ENCODE data around the gene SGMS2.

The SGMS2 gene

DNA sequence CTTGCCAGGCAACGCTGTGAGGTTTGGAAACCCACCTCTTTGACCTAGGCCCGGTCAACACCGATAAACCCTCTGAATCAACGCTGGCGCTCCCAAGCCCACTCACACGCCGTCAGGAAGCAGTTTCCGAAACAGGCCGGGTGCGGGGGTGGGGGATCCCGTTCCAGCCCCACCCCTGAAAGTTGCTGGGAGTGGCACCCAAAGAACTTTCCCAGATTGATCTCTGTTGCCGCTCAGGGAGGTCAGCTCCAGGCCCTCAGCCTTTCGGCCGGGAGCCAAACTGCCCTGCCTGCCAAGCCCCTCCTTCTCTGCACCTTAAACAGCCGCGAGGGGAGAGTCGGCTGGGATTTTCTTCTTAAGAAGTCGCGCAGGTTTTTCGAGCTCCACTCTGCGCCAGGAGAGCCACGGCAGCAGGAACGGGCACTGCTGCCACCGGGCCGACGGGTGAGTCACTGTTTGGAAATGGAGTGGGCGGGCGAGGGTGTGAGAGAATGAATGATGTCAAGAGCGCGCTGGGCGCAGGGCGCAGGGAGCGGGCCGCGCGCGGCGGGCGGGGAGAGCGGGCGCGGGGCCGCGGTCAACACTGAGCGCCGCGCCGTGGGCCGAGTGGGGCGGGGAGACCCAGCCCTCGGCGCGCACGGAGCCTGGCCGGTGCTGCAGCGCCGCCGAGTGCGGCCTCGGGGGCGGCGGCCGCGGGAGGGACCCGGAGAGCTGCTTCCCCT is at the start of gene SGMS2:
SGMS2 (plus strand) TSS at position 583 of the 722 bp plus-strand sequence. CDS start 70,622 bp downstream, outside the sequence.
- H3K27ac ChIP-seq: peak within 1 kb of the TSS; percentile 62 to 98 (median 90)
- peak within 1 kb of the TSS; percentile 44 to 90 (median 77) for H3K4me3 ChIP-seq

DNA sequence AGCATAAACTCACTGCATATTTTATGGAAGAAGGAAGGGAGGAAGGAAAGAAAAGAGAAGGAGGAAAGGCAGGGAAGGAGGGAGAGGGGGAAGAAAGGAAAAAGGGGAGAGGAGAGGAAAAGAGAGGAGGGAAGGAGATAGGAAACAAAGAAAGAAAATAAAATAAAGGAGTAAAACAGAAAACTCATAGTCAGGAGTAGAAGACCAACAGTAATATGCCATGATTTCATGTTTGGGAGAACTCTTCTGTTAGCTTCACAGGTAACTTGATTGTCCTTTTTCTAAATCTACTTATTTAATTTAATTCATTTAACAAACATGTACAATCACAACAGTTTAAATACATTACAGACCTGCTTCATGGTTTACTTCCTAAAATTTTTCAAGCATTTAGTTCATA is 46.8 kb upstream of the SGMS2 start:
- no peak overlapping the region for H3K27ac ChIP-seq
- no peak overlapping the region for H3K4me3 ChIP-seq

DNA sequence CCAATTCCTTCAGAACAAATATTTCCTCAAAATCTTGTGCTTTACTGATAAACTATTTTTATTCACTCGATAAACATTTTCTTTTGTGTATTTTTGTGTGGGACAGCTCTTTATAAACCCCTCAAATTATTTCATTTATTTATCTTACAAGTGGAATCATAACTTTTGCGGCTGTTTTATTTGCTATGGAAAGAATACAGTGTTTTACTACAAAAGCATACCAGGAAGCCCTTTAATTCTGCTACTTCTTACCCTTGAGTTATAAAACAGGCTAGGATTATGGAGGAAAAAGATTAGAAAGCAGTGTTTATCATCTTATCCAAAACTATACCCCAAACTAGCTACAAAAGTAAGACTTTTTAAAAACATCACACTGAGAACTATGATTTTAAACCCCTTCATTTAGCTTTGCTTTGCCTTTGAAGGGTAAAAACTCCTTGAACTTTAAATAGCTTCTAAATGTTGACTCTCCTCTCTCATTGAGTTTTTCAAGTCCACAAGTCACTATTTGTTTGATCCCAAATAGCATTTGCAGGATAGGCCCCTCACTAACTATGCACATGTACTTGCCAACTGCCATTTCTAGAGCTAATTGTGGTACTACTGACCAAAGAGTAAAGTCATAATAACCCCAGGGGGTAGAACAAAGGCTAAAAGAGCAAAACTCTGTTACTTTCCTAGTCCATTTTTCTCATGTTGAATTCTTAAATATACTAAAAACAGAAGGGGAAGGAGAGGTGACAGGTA is 45.8 kb upstream of the SGMS2 start:
- no peak overlapping the region for H3K4me3 ChIP-seq
- no peak overlapping the region for H3K27ac ChIP-seq

DNA sequence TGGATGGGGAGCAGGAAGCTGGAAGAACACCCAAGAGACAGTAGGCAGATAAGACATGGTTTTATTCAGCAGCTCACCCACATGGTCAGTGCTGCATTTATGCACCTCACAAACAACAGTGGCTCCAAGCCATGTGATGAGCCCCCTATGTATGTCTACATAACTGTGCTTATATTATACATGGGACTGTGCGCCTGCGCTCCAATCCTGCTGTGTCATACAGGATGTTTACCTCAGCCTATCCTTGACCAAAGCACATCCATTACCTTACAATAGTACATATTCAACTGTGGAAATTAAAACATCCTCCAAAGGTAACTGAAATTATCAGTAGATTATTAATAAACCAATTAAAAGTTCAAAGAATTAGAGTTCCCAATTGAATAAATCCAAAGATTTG is 44.1 kb upstream of the SGMS2 start:
- Histone ChIP-seq H3K4me3 (no peak overlapping the region), H3K27ac (no peak overlapping the region)

DNA sequence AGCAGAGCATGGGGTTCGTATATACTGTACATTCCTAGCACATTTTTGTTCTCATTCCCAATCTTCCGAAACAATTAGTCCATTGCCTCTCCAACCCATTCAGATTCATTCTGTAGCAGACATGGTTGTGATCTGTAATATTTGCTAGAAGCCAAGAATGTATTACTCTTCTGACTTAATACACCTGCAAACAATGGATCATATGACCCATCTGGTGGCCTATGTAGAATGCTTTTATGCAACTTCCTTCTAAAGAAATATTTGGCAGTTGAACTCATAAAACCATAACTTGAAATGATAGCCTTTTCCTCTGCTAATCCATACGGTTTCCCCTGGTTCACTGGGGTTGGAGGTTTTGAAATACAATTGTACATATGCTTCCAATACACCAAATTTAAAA is 32.8 kb upstream of the SGMS2 start:
- H3K4me3 ChIP-seq: no peak overlapping the region

DNA sequence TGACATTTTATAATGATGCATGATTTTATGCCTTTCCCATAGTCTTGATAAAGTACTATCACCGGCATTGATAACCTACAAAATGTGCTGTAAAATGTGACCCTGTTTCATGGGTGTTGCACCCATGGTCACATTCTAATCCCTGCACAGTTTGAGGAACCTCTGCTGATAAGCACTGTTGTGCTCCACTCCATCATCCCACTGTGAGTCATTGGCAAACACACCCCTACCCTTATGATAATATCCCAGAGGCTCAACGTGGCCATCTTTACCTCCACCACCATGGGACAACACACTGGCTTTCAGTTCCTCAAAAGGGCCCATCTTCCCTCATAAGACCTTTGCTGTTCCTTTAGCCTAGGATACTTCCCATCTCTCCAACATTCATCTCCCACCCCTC is 32.0 kb upstream of the SGMS2 start:
- no peak overlapping the region for H3K4me3 ChIP-seq
- H3K27ac ChIP-seq: no peak overlapping the region

More for the DNA sequence above, 32.8 kb upstream of the SGMS2 start:
- H3K27ac ChIP-seq: no peak overlapping the region

DNA sequence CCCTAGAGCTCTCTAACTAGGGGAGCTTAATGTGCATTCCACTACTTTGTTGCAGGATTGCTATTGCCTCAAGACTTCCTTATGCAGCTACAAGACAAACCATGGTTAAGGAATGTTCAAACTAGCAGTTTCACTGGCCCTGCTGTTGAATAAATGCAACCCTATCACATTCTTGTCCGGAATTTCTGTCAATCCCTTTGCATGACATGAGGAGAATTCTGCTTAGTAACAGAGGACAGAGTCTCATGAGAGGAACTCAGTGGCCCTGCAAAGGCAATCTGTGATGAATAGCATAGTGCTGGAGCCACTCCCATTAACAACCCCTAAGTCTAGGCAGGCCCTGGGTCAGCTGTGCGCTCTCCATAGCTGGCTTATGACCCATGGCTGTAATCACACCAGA is 30.7 kb upstream of the SGMS2 start:
- Histone ChIP-seq H3K27ac (no peak overlapping the region), H3K4me3 (no peak overlapping the region)

DNA sequence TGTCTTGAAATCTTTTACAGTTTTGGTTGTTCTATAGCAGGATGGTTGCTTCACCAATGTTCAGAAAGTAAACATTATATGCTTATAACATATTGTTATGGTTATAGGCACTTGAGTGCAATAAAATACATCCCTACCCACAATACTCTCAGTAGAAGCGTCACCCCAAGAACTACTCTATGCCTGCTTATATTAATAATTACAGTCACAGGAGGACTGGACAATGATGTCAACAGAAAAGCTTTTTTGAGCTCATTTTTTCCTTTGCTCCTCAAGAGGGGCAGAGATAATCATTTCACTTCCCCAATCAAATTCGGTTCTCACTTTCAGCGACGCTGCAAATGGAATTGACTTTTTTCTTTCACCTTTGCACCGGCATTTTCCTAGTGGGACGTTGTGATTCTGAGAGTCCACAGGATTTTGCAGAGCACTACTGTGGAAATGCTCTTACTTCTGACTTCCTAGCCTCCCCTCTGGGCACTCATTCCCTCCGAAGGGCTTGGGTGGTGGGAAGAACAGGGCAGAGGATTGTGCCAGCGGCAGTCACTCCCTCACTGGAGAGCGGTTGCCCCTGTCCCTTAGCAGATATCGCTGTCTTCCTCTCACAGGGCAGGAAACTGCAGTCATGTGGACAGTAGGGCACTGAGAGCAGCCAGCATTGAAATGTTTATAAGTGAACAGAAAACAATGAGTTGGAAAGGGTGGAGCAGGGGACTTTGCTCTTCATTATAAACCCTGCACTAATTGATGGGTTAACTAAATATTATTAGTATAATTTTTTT is 24.9 kb upstream of the SGMS2 start:
- Histone ChIP-seq H3K27ac (no peak overlapping the region), H3K4me3 (no peak overlapping the region)

DNA sequence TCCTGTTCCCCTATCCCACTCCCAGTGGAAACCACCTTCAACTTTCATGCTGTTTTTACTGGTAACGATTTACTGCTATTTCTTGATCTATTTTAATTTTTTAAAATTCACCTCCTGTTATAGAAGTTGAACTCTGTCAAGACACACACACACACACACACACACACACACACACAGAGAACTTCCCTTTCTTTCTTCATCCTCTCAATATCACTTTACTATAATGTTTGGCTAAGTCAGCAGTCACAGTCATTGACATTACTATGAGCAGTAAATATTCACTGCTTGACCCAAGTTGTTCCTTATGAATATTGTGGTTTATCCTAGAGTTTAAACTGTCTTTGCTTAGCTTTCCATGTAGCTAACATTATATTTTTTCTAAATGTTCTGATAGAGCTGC is 24.0 kb upstream of the SGMS2 start:
- H3K27ac ChIP-seq: no peak overlapping the region
- no peak overlapping the region for H3K4me3 ChIP-seq

DNA sequence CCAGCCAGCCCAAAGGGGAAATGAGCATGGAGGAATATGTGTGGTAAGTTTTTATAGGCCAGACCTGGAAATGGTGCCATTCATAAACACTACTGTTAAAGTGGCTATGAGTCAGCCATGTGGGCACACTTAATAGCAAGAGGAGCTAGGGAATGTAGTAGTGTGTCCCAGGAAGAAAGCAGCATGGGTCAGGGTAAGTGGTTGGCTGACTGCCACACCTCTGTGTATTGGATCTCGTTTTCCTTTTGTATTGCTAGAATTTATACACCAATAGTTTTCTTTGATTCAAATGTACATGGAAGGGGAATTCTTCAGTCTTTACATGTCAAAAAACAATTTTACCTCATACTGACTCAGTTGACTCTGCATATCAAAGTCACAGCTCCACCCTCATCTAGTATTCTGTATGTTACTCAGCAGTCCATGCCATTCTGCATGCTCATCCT is 22.9 kb upstream of the SGMS2 start:
- no peak overlapping the region for H3K27ac ChIP-seq
- no peak overlapping the region for H3K4me3 ChIP-seq

DNA sequence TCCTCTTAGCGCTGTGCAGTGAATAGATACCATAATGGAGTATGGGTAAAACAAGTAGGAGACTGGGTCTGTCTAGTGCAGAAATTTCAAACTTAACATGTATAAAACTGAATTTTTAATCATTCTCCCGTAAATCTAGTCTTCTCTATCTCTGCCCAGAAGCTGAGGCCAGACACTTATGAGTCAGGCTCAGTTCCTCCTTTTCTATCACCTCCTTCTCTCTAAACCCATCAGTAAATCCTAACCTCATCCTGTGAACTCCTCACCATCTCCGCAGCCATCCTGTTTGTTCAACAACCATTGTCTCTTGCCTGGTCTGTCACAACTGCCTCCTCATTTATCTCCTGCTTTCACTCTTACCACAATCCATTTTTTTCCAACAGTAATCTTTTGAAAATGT is 19.8 kb upstream of the SGMS2 start:
- H3K27ac ChIP-seq: no peak overlapping the region
- H3K4me3 ChIP-seq: no peak overlapping the region

DNA sequence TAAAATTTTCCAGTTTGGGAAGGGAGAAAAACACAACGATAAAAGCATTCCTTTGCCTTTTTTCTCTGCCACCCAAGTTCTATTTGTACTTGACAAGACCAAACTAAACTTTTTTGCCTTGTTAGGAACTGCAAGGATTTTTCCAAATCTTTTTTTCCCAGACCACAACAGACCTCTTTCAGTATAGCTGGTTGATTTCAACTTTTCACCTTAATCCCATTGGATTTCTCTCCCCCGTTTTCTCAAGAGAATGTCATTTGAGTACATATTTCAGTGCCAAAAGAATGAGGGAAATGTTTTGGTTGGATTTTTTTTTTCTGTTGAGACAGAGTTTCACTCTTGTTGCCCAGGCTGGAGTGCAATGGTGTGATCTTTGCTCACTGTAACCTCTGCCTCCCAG is 18.5 kb upstream of the SGMS2 start:
- no peak overlapping the region for H3K4me3 ChIP-seq
- H3K27ac ChIP-seq: no peak overlapping the region

DNA sequence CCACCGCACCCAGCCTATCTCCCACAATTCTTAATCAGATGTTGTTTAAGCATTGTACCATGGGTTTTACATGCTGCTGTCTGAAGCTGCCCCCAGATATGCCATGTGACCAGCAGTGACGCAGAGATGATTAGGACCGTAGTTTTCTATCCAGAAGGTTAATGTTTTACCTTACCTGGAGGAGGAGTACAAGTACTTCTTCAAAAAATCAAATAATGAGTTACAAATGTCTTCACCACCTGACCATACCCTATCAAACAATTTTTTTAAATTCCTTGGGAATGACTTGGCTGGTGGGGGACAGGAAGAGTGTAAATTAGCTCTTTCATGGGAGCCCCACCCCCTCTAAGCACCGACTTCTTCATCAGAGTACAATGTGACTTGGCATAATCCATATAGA is 16.2 kb upstream of the SGMS2 start:
- Histone ChIP-seq H3K27ac (no peak overlapping the region), H3K4me3 (no peak overlapping the region)

DNA sequence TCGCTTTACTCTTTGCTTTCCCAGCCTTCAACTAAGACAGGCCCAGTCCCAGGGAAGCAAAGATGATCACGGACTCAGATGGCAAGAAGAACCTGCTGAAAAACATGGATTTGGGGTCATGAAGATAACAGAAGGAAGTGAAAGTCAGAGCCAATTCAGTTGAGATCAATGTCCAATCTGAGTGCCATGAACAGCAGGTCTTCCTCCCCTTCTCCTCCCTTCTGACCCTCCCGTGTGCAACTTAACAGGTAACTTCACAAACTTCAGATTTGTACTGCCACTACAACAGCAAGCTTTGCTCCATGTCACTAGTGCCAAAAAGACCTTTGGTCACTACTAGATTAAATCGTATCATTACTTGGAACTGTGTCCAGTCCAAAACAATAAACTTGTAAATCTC is 15.5 kb upstream of the SGMS2 start:
- Histone ChIP-seq H3K27ac (no peak overlapping the region), H3K4me3 (no peak overlapping the region)

DNA sequence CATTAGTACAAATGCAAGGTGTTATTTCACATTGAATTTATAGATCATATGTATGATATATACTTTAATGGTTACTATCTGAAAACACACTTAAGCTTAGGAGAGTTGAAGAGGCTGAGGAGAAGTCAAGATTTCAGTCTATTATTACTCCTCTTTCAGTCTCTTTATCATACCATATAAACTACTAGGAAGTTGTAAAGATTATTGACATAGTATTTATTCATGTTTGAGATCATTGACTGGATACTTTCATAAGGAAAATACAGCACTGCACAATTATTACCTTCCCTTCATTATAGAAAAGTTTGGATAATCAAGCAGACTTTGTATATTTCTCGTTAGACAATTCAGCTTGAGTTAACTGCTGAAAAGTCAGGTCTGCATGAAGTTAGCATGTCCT is 10.0 kb upstream of the SGMS2 start:
- Histone ChIP-seq H3K27ac (no peak overlapping the region), H3K4me3 (no peak overlapping the region)

DNA sequence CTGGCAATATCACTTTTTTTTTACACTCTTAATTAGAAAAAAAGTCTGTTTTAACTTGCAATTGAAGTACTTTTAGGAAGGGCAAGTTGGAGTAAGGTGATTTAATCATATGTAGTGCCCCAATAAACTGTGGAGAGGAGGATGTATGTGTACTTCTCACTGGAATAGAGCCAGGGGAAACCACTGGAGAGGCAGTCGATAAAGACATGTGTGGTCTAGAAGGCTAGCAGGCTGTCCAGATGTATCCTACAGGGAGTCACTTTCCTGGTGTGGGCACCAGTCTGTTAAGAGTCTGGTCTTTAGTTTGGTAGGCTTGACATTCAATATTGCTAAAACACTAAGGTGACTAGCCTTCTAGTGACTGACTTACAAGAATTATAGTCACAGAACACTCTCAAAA is 9.6 kb upstream of the SGMS2 start:
- H3K4me3 ChIP-seq: no peak overlapping the region
- H3K27ac ChIP-seq: no peak overlapping the region

DNA sequence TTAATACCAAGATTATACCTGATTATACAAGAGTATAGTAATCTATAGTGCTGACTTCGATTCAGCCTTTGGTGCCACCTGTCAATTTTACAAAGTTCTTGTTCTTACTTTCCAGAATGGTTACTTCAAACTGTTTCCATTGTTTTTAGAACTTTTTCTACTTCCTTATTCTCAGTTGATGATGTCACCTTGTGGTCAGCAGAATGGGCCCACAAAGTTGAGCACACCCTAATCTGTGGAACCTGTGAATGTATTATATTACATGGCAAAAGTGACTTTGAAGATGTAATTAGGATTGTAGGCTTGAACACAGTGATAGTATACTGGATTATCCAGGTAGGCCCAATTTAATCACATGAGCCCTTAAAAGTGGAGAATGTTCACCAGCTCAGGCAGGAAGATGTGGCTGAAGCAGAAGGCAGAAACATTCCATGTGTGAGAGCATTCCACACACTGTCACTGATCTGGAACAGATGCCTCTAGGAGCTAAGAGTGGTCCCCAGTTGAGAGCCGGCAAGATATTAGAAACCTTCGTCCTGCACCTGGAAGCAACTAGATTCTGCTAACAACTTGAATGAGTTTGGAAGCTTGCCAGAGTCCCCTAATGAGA is 6.3 kb upstream of the SGMS2 start:
- Histone ChIP-seq H3K27ac (no peak overlapping the region), H3K4me3 (no peak overlapping the region)

DNA sequence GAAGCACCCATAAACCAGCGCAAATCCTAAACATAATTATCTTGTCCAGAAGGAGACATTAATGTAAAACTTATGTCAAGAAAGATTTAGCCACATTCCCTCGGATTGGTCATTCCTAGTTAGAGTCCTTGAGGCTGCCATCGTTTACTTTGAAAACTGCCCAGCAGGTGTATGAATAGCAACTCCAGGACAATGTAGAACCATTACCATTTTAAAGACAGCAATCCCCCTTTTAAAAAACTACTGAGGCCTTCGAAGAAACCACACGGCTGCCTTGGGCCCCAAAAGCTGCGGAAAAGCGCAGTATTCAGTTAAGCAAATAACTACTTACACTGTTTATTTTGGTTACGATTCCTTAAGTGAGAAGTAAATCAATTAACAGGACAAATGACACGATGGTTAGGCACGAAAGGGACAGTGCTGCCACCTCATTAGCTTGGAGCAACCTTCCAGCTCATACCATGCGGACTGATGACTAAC is 822 bp upstream of the SGMS2 start:
- Histone ChIP-seq H3K4me3 (peak overlapping the region; percentile 44 to 90 (median 77)), H3K27ac (peak overlapping the region in 20 of 21 experiments; percentile 37 to 98 (median 90))

DNA sequence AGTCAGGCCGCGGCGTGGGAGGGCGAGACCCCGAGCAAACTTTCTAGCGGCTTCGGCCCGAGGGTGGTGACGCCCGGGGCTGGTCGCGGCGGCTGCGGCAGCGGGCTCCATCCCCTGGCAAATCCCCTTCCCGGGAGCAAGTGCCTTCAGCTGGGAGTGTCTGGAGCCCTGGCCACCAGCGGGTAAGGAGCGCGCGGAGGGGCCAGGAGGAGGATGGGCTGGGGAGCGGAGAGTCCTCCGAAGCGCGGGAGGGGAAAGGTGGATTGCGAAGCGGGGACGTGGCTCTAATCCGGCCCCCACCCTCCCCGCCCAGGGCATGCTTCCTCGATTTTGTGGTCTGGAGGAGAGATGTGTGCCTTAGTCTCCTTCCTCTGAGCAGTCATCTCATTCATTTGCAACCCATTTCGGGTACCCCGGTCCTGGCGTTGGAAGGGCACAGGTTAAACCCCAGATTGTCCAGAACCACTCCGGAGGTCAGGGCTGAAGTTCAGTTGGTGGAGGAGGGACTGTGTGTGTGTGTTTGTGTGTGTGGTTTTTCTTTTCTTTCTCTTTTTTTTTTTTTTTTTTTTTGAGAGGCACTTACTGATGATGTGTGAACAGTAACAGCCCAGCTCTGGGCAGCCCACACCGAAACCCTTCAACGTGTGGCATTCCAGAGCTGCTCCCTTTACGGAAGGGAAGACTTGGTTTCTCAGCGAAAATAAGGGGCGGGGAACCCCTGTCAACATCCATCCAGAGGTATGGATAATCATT is 516 bp downstream of the SGMS2 start:
- peak overlapping the region; percentile 44 to 90 (median 77) for H3K4me3 ChIP-seq
- peak overlapping the region; percentile 52 to 98 (median 90) for H3K27ac ChIP-seq

Measured in skin epidermis (tissue), 12 donors.